Spleen (tissue), 11 donors: ENCODE data around the gene NPC1L1. TPM values are rescaled to one million over a fixed set of nuclear protein-coding genes. Genes with fewer than 3 reads are reported as not detected.

ENCODE experiments used
- DNase-seq: peaks from one replicate; pipeline ENCODE4 v3.0.0-alpha.2; 2020
- H3K27ac ChIP-seq, 8 donors: fragments of 200-600 bp; sonication (generic) in 7 of 8; 1 replicate in 4 of 8; 2 replicates in 4 of 8; pipeline versions ENCODE4 v1.5.0 to v1.8.0; 2016 to 2021; ENCODE audit warnings: inconsistent platforms in 4 of 8, mild to moderate bottlenecking in 4 of 8, moderate library complexity in 1 of 8
- H3K27me3 ChIP-seq, 7 donors: fragments of 200-600 bp; sonication (generic) in 6 of 7; replicated peaks in 1 of 7; 1 replicate in 4 of 7; 2 replicates in 3 of 7; pipeline versions ENCODE4 v1.5.0 to v1.8.0; 2016 to 2021; ENCODE audit warnings: inconsistent platforms in 3 of 7, mild to moderate bottlenecking in 1 of 7
- H3K36me3 ChIP-seq, 6 donors: fragments of 200-600 bp; sonication (generic) in 5 of 6; 1 replicate in 4 of 6; 2 replicates in 2 of 6; pipeline versions ENCODE4 v1.5.0 to v1.8.0; 2016 to 2021; ENCODE audit warnings: inconsistent platforms in 2 of 6
- H3K4me1 ChIP-seq, 6 donors: fragments of 200-600 bp; sonication (generic) in 5 of 6; 1 replicate in 3 of 6; 2 replicates in 3 of 6; pipeline versions ENCODE4 v1.5.0 to v1.8.0; 2016 to 2021; ENCODE audit warnings: inconsistent platforms in 3 of 6
- H3K4me3 ChIP-seq, 8 donors: fragments of 200-600 bp; sonication (generic) in 7 of 8; 1 replicate in 4 of 8; 2 replicates in 4 of 8; pipeline versions ENCODE4 v1.5.0 to v1.8.0; 2016 to 2021; ENCODE audit warnings: inconsistent platforms in 4 of 8, mild to moderate bottlenecking in 4 of 8, moderate library complexity in 2 of 8
- H3K9me3 ChIP-seq, 8 donors: fragments of 200-600 bp; sonication (generic) in 7 of 8; 1 replicate in 4 of 8; 2 replicates in 4 of 8; pipeline versions ENCODE4 v1.5.0 to v1.8.0; 2016 to 2021; ENCODE audit warnings: inconsistent platforms in 4 of 8
- CTCF ChIP-seq, 11 experiments: fragments of 200-600 bp in 7 of 11; fragments of 450-650 bp in 4 of 11; sonication (generic) in 4 of 11; IDR thresholded peaks in 8 of 11; conservative IDR thresholded peaks in 3 of 11; 1 replicate in 7 of 11; 2 replicates in 4 of 11; pipeline versions ENCODE4 v1.4.0 to v1.8.0; 2016 to 2021; ENCODE audit warnings: antibody characterized with exemption in 11 of 11, inconsistent platforms in 4 of 11, mild to moderate bottlenecking in 1 of 11
- POLR2A ChIP-seq, 3 donors: fragments of 450-650 bp; IDR thresholded peaks; one replicate each; pipeline ENCODE4 v1.5.1; 2017; ENCODE audit warnings: antibody characterized with exemption in 3 of 3, mild to moderate bottlenecking in 1 of 3
- POLR2AphosphoS5 ChIP-seq, 3 donors: sonication (generic); formaldehyde crosslinking; IDR thresholded peaks; one replicate each; pipeline ENCODE4 v1.5.1; 2017; ENCODE audit warnings: antibody characterized with exemption in 3 of 3
- WGBS, 5 donors: extraction: QIAGEN DNeasy Blood & Tissue Kit in 3 of 5; methylation state at CpG; one replicate each; pipeline versions ENCODE4 v1.1.5 to v1.1.7; 2013 to 2018; 5-methylcytosine and 5-hydroxymethylcytosine counted together
- intact Hi-C: fragments of 100-400 bp; cut with DNase I; formaldehyde crosslinking; loops from one replicate; pipeline ENCODE4 v1.15.0; 2023; ENCODE audit warnings: low total_unique reads
- polyA plus RNA-seq, 3 donors: library from polyadenylated mRNA; stranded (reverse); fragments of 200-250 nt; gene quantifications; one replicate each; pipeline ENCODE4 v1.2.1, GENCODE V29; 2013
- total RNA-seq, 7 donors: library from RNA; depleted of rRNA in 3 of 7; stranded (reverse); fragments of >200 nt in 3 of 7; fragmentation: NEBNext Ultra II Directional in 4 of 7; extraction: Animal tissue kit (Norgen Biotek cat#: 25700) in 4 of 7; gene quantifications; one replicate each; pipeline versions ENCODE4 v1.1.0 to v1.2.1, GENCODE V29; 2016 to 2021
- donor health status: healthy with polysubstance abuse.
- donor health status: DM: no; HTN: no; CAD: no; lungs with moderate emphysema.
- donor health status: DM: no; HTN: no; CAD: no.
- donor health status: Bipolar disorder and iron deficiency.
- donor health status: healthy.
- donor health status: DM: no; HTN: no; CAD: no.
- donor health status: DM: yes; HTN: yes; CAD: no.

The NPC1L1 gene
- total and polyA plus RNA-seq, 10 donors = 0.02 to 0.07 (median 0.03) TPM; not detected in 6

DNA sequence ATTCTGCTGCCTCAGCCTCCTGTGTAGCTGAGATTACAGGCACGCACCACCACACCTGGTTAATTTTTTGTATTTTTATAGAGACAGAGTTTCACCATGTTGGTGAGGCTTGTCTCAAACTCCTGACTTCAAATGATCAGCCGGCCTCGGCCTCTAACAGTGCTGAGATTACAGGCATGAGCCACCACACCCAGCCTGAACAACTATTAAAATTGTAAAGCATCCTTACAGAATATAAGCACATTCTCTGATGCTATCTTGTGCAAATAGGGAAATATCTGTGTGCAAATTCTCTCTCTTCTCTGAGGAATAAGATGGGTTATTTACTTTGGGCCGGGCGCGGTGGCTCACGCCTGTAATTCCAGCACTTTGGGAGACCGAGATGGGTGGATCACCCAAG is 63.2 kb downstream of the NPC1L1 start:
- Histone ChIP-seq H3K4me1 (peaks cover 0 to 37% (median 11%) of the 10 kb centered on the region in 6 donors), H3K27me3 (no peaks in the 10 kb centered on the region), H3K4me3 (no peak overlapping the region), H3K36me3 (peaks cover 6 to 97% (median 67%) of the 10 kb centered on the region in 6 donors), H3K9me3 (peaks cover 0 to 10% (median 7%) of the 10 kb centered on the region in 8 donors), H3K27ac (no peak overlapping the region)
- no peak for DNase-seq
- 94 to 100% (median 96%) methylated on average over 8 of the region's 8 CpGs for WGBS, 5 donors
- intact Hi-C loops = loop anchor here (5.0 kb wide), 1 partner anchor 236 kb away; no protein-coding TSS in a partner anchor
- TF ChIP-seq POLR2AphosphoS5 (IDR thresholded peaks at IDR 0.05) (no peak), POLR2A (IDR thresholded peaks at IDR 0.05) (no peak), CTCF (IDR thresholded peaks at IDR 0.05 in 8 of 11, conservative IDR thresholded peaks at IDR 0.05 in 3 of 11) (no peak)

- Histone ChIP-seq H3K27ac (no peak overlapping the region), H3K4me3 (no peak overlapping the region), H3K9me3 (peaks cover 0 to 3% (median under 1%) of the 10 kb centered on the region in 8 donors), H3K4me1 (peaks cover 0 to 44% (median 14%) of the 10 kb centered on the region in 6 donors), H3K27me3 (no peaks in the 10 kb centered on the region), H3K36me3 (peaks cover 2 to 96% (median 61%) of the 10 kb centered on the region in 6 donors)
- intact Hi-C loops = loop anchor here (5.0 kb wide), 1 partner anchor 235 kb away; no protein-coding TSS in a partner anchor
- WGBS, 5 donors = 38 to 53% (median 45%) methylated on average over 6 of the region's 6 CpGs
- no peak for DNase-seq
- TF ChIP-seq CTCF (IDR thresholded peaks at IDR 0.05 in 8 of 11, conservative IDR thresholded peaks at IDR 0.05 in 3 of 11) = peak; percentile 70 to 91 (median 88)
- no peak for TF ChIP-seq POLR2A (IDR thresholded peaks at IDR 0.05)
- TF ChIP-seq POLR2AphosphoS5 (IDR thresholded peaks at IDR 0.05) = peak in 1 of 3 donors; percentile 55
Measured at GRCh38 chr7:44477063-44477830, 63.9 kb downstream of the NPC1L1 start.

DNA sequence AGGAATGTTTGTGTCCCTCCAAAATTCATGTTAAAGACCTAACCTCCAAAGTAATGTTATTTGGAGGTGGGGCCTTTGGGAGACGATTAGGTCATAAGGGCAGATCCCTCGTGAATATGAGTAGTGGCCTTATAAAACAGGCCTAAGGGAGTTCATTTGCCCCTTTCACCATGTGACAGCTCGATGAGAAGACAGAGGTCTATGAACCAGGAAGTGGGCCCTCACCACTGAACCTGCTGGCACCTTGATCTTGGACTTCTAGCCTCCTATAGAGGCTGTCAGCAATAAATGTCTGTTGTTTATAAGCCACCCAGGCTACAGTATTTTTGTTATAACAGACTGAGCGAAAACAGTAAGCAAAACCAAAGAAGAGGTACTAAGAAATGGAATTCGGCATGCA is 64.8 kb downstream of the NPC1L1 start:
- peaks cover 0 to 54% (median 14%) of the 10 kb centered on the region in 6 donors for H3K4me1 ChIP-seq
- DNase-seq = no peak
- no peaks in the 10 kb centered on the region for H3K9me3 ChIP-seq
- no peaks in the 10 kb centered on the region for H3K27me3 ChIP-seq
- TF ChIP-seq POLR2A (IDR thresholded peaks at IDR 0.05) (no peak), POLR2AphosphoS5 (IDR thresholded peaks at IDR 0.05) (no peak), CTCF (IDR thresholded peaks at IDR 0.05 in 8 of 11, conservative IDR thresholded peaks at IDR 0.05 in 3 of 11) (no peak)
- H3K27ac ChIP-seq = no peak overlapping the region
- intact Hi-C loops = loop anchor here (5.0 kb wide), 1 partner anchor 234 kb away; no protein-coding TSS in a partner anchor
- peaks cover 0 to 95% (median 56%) of the 10 kb centered on the region in 6 donors for H3K36me3 ChIP-seq
- no peak overlapping the region for H3K4me3 ChIP-seq
- 76 to 89% (median 82%) methylated on average over 5 of the region's 5 CpGs for WGBS, 5 donors

- H3K4me3 ChIP-seq = no peak overlapping the region
- no peak for DNase-seq
- no peak overlapping the region for H3K27ac ChIP-seq
- H3K27me3 ChIP-seq = no peaks in the 10 kb centered on the region
- H3K36me3 ChIP-seq = peaks cover 0 to 92% (median 44%) of the 10 kb centered on the region in 6 donors
- H3K9me3 ChIP-seq = no peaks in the 10 kb centered on the region
- TF ChIP-seq POLR2AphosphoS5 (IDR thresholded peaks at IDR 0.05) (no peak), CTCF (IDR thresholded peaks at IDR 0.05 in 8 of 11, conservative IDR thresholded peaks at IDR 0.05 in 3 of 11) (no peak), POLR2A (IDR thresholded peaks at IDR 0.05) (no peak)
- intact Hi-C loops = no loop called here
- WGBS, 5 donors = 83 to 89% (median 84%) methylated on average over 3 of the region's 3 CpGs
- peaks cover 0 to 79% (median 32%) of the 10 kb centered on the region in 6 donors for H3K4me1 ChIP-seq
Measured at GRCh38 chr7:44473295-44473694, 67.8 kb downstream of the NPC1L1 start.
